ENCODE results near the gene AFMID. TPM values are rescaled to one million over a fixed set of nuclear protein-coding genes. Genes with fewer than 3 reads are reported as not detected.
A peak's percentile ranks its signal among the peaks of the same experiment; 100 is the strongest.

AFMID gene
- total and polyA plus RNA-seq, 2 donors (not counting 3 experiments of a cell fraction or from before 2014, with no cell fraction given) = 33.5 to 42.9 TPM

DNA sequence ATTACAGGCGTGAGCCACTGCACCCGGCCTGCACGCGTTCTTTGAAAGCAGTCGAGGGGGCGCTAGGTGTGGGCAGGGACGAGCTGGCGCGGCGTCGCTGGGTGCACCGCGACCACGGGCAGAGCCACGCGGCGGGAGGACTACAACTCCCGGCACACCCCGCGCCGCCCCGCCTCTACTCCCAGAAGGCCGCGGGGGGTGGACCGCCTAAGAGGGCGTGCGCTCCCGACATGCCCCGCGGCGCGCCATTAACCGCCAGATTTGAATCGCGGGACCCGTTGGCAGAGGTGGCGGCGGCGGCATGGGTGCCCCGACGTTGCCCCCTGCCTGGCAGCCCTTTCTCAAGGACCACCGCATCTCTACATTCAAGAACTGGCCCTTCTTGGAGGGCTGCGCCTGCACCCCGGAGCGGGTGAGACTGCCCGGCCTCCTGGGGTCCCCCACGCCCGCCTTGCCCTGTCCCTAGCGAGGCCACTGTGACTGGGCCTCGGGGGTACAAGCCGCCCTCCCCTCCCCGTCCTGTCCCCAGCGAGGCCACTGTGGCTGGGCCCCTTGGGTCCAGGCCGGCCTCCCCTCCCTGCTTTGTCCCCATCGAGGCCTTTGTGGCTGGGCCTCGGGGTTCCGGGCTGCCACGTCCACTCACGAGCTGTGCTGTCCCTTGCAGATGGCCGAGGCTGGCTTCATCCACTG, 27.0 kb downstream of the AFMID start, which contains the start of gene BIRC5:
Gene BIRC5, plus strand, starts transcription at position 238 of the 690 bp plus-strand sequence. Its CDS starts 64 bp downstream, at position 302.
- Histone ChIP-seq H2AFZ (ENCODE audit: low read depth, low read length) (peak within 1 kb of the TSS; percentile 87), H4K20me1 (replicated peaks; ENCODE audit: control insufficient read depth, extremely low read depth, insufficient read depth, low read length) (no peaks in the 10 kb centered on the region), H3K36me3 (ENCODE audit: control insufficient read depth in 2 of 2, extremely low read depth in 1 of 2, insufficient read depth in 2 of 2, low read length in 2 of 2) (no peaks in the 10 kb centered on the region), H3K4me2 (ENCODE audit: insufficient read depth, low read length) (peak within 1 kb of the TSS; percentile 96), H3K9ac (replicated peaks; ENCODE audit: extremely low read depth, insufficient read depth, low read length) (peak within 1 kb of the TSS; percentile 54), H3K4me1 (ENCODE audit: control insufficient read depth, extremely low read depth, insufficient read depth, low read length) (peaks cover 15% of the 10 kb centered on the region), H3K9me1 (replicated peaks; ENCODE audit: control insufficient read depth, extremely low read depth, insufficient read depth, low read length) (no peaks in the 10 kb centered on the region), H3K27me3 (ENCODE audit: control insufficient read depth in 2 of 2, insufficient read depth in 2 of 2, low read length in 2 of 2) (no peaks in the 10 kb centered on the region), H3K9me3 (replicated peaks; ENCODE audit: control insufficient read depth, insufficient read depth, low read length) (no peaks in the 10 kb centered on the region), H3K27ac (ENCODE audit: insufficient read depth, low read depth, low read length) (peak within 1 kb of the TSS; percentile 33), H3K79me2 (ENCODE audit: control insufficient read depth, insufficient read depth, low read length) (peaks cover 33% of the 10 kb centered on the region), H3K4me3 (replicated peaks in 1 of 3; ENCODE audit: insufficient read depth in 1 of 3, low read depth in 1 of 3, low read length in 3 of 3) (peak within 1 kb of the TSS; percentile 55 to 93 (median 80))
- POLR2A ChIA-PET = no interaction called here
- BruUV-seq (replicated peaks) = TSS peak; percentile 72
- DNase-seq (ENCODE audit: low read depth, low spot score) (peak; percentile 63), FAIRE-seq (peak; percentile 75)
- intact Hi-C loops (cut with micrococcal nuclease) = loop anchor here (1.0 kb wide), 1 partner anchor 27 kb away; the partner anchor contains the start of genes AFMID and TK1
- TF ChIP-seq GATA2 (IDR thresholded peaks at IDR 0.05; ENCODE audit: insufficient read depth, insufficient read length, low read depth, low read length) (no peak), POLR2AphosphoS5 (IDR thresholded peaks at IDR 0.05; ENCODE audit: insufficient read depth, low read depth, low read length) (peak; percentile 89), EZH2 (IDR thresholded peaks at IDR 0.05; ENCODE audit: borderline replicate concordance, low read depth, low read length, severe bottlenecking) (no peak), MYC (IDR thresholded peaks at IDR 0.05; ENCODE audit: low read depth, low read length) (no peak), POLR2A (IDR thresholded peaks at IDR 0.05; ENCODE audit: low read depth, low read length) (peak; percentile 31), JUN (IDR thresholded peaks at IDR 0.05; ENCODE audit: borderline replicate concordance, insufficient read depth, insufficient read length, low read depth) (no peak), FOS (IDR thresholded peaks at IDR 0.05; ENCODE audit: borderline replicate concordance, insufficient read depth, low read length) (no peak)
- TF ChIP-seq, protein P1, sequence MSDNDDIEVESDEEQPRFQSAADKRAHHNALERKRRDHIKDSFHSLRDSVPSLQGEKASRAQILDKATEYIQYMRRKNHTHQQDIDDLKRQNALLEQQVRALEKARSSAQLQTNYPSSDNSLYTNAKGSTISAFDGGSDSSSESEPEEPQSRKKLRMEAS (IDR thresholded peaks at IDR 0.05; ENCODE audit: insufficient read depth, insufficient read length) = peak; percentile 79
- TF ChIP-seq, protein P2, sequence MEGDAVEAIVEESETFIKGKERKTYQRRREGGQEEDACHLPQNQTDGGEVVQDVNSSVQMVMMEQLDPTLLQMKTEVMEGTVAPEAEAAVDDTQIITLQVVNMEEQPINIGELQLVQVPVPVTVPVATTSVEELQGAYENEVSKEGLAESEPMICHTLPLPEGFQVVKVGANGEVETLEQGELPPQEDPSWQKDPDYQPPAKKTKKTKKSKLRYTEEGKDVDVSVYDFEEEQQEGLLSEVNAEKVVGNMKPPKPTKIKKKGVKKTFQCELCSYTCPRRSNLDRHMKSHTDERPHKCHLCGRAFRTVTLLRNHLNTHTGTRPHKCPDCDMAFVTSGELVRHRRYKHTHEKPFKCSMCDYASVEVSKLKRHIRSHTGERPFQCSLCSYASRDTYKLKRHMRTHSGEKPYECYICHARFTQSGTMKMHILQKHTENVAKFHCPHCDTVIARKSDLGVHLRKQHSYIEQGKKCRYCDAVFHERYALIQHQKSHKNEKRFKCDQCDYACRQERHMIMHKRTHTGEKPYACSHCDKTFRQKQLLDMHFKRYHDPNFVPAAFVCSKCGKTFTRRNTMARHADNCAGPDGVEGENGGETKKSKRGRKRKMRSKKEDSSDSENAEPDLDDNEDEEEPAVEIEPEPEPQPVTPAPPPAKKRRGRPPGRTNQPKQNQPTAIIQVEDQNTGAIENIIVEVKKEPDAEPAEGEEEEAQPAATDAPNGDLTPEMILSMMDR (IDR thresholded peaks at IDR 0.05; ENCODE audit: extremely low read depth in 1 of 2, insufficient read depth in 1 of 2, low read depth in 1 of 2, low read length in 2 of 2) = no peak
- CTCF ChIA-PET = interaction anchor here (1.2 to 1.7 kb wide), 2 partner anchors 37 to 86 kb away, joined by 4 to 5 read pairs; no protein-coding TSS in a partner anchor
- dilution Hi-C loops (cut with MboI; ENCODE audit: extremely low pct_ligation_motif_present, low sequenced_read_pairs) = no loop called here
